Panc1 (cell line): ENCODE data around the gene PRKG1. TPM values are rescaled to one million over a fixed set of nuclear protein-coding genes. Genes with fewer than 3 reads are reported as not detected.

ENCODE experiments used
- ATAC-seq: fragments of 200-7000 bp; cut with Tn5 transposase; 2 replicates; pipeline ENCODE4 v1.9.1; 2020; ENCODE audit warnings: mild to moderate bottlenecking, moderate library complexity
- BruUV-seq: library from RNA; stranded (reverse); fragments of 400-500 nt; replicated peaks from 2 replicates; lab custom pipeline; 2021; lab: Mats Ljungman, UMichigan
- CTCF ChIA-PET: fragments of 300-600 bp; sonication (Branson Sonifier 250); formaldehyde crosslinking; loops from one replicate; lab custom pipeline; 2022; ENCODE audit warnings: antibody characterized with exemption; lab: Charles Lee
- POLR2A ChIA-PET: fragments of 300-600 bp; sonication (Branson Sonifier 250); formaldehyde crosslinking; loops from one replicate; lab custom pipeline; 2022; ENCODE audit warnings: antibody characterized with exemption; lab: Charles Lee
- DNase-seq: peaks from one replicate; pipeline ENCODE4 v3.0.0-alpha.2; 2010; ENCODE audit warnings: low read depth, low spot score
- H3K27ac ChIP-seq: 2 replicates; pipeline ENCODE4 v1.5.1; 2011; ENCODE audit warnings: mild to moderate bottlenecking, low read length, inconsistent platforms
- H3K27me3 ChIP-seq: fragments of 200-500 bp; sonication (Bioruptor generic); 2 replicates; pipeline ENCODE4 v1.6.0; 2014; ENCODE audit warnings: low read length, inconsistent platforms; ENCODE audit not compliant: control insufficient read depth, insufficient read depth
- H3K36me3 ChIP-seq: fragments of 200-500 bp; sonication (Bioruptor generic); 2 replicates; pipeline ENCODE4 v1.5.1; 2014; ENCODE audit warnings: inconsistent platforms, mild to moderate bottlenecking, low read length, moderate library complexity; ENCODE audit not compliant: control insufficient read depth, insufficient read depth
- H3K4me1 ChIP-seq: 2 replicates; pipeline ENCODE4 v1.5.1; 2011; ENCODE audit warnings: inconsistent platforms, mild to moderate bottlenecking, low read length, moderate library complexity; ENCODE audit not compliant: control insufficient read depth, insufficient read depth
- H3K4me3 ChIP-seq, 2 experiments: 2 replicates each; pipeline ENCODE4 v1.5.1; 2011 to 2012; ENCODE audit warnings: low read depth in 2 of 2, low read length in 2 of 2, mild to moderate bottlenecking in 2 of 2, inconsistent platforms in 1 of 2, moderate library complexity in 1 of 2
- H3K9me3 ChIP-seq: fragments of 200-500 bp; sonication (Bioruptor generic); 2 replicates; pipeline ENCODE4 v1.5.1; 2014; ENCODE audit warnings: low read depth, mild to moderate bottlenecking, inconsistent platforms, low read length, moderate library complexity; ENCODE audit not compliant: control insufficient read depth, insufficient read depth
- CTCF ChIP-seq: fragments of 450-650 bp; IDR thresholded peaks from 2 replicates; pipeline ENCODE4 v1.5.1; 2017; ENCODE audit warnings: mild to moderate bottlenecking
- POLR2AphosphoS5 ChIP-seq: IDR thresholded peaks from 2 replicates; pipeline ENCODE4 v1.6.1; 2012; ENCODE audit warnings: mild to moderate bottlenecking, low read depth, low read length, moderate library complexity
- REST ChIP-seq, 2 experiments: IDR thresholded peaks; 2 replicates each; pipeline ENCODE4 v1.6.1; 2011 to 2012; ENCODE audit warnings: low read depth in 2 of 2, control low read depth in 1 of 2, low read length in 1 of 2, mild to moderate bottlenecking in 1 of 2, moderate library complexity in 1 of 2; ENCODE audit not compliant: insufficient read depth in 1 of 2
- SIN3A ChIP-seq: IDR thresholded peaks from 2 replicates; pipeline ENCODE4 v1.6.1; 2012; ENCODE audit warnings: low read depth, mild to moderate bottlenecking, low read length, moderate library complexity, borderline replicate concordance; ENCODE audit not compliant: insufficient read depth
- TCF7L2 ChIP-seq: IDR thresholded peaks from 2 replicates; pipeline ENCODE4 v1.6.1; 2011; ENCODE audit warnings: mild to moderate bottlenecking, low read depth, low read length, inconsistent platforms
- in situ Hi-C: cut with HindIII; loops from 2 replicates; pipeline ENCODE4 v1.10.0; 2016; ENCODE audit warnings: low sequenced_read_pairs, low pct_unique_long_range_greater_than_20kb
- intact Hi-C: fragments of 100-400 bp; cut with micrococcal nuclease; formaldehyde crosslinking; loops from one replicate; pipeline ENCODE4 v1.10.0; 2022; ENCODE audit not compliant: unreplicated experiment
- total RNA-seq: library from RNA; stranded (reverse); gene quantifications from one replicate; pipeline ENCODE4 v1.2.1, GENCODE V29; 2021; ENCODE audit not compliant: unreplicated experiment

PRKG1 gene
- total RNA-seq, 1 experiment from 2014 or later: 0.92 TPM

- TF ChIP-seq TCF7L2: no peak
- TF ChIP-seq SIN3A: no peak
- no peak for TF ChIP-seq POLR2AphosphoS5
- no peak for TF ChIP-seq REST (IDR thresholded peaks at IDR 0.05; ENCODE audit: insufficient read depth in 1 of 2, low read depth in 2 of 2, low read length in 1 of 2)
- no peak for TF ChIP-seq CTCF
Observed at GRCh38 chr10:51696251-51696650, 622.0 kb downstream of the PRKG1 start.

GRCh38 chr10:51698473-51699063, 624.3 kb downstream of the PRKG1 start:
- H3K4me3 ChIP-seq: peak overlapping the region; percentile 98 to 99
- TF ChIP-seq POLR2AphosphoS5 (no peak), SIN3A (no peak)
- DNase-seq: no peak
- no peaks in the 10 kb centered on the region for H3K27me3 ChIP-seq
- peaks cover 17% of the 10 kb centered on the region for H3K4me1 ChIP-seq
- CTCF ChIA-PET: no interaction called here
- H3K9me3 ChIP-seq: no peaks in the 10 kb centered on the region
- POLR2A ChIA-PET: interaction anchor here (0.5 kb wide), 1 partner anchor 492 kb away, joined by 4 read pairs; no protein-coding TSS in a partner anchor
- no TSS peak for BruUV-seq
- H3K27ac ChIP-seq: peak overlapping the region; percentile 100
- no peak for ATAC-seq
- peaks cover 4% of the 10 kb centered on the region; the same call in 1 of the 2 replicates for H3K36me3 ChIP-seq
- in situ Hi-C loops: no loop called here
- intact Hi-C loops: no loop called here

More at GRCh38 chr10:51696251-51696650, 622.0 kb downstream of the PRKG1 start:
- no peak for DNase-seq
- Histone ChIP-seq H3K4me3 (no peak overlapping the region), H3K27ac (no peak overlapping the region), H3K9me3 (no peaks in the 10 kb centered on the region), H3K4me1 (peaks cover 17% of the 10 kb centered on the region), H3K36me3 (peaks cover 4% of the 10 kb centered on the region; the same call in 1 of the 2 replicates), H3K27me3 (no peaks in the 10 kb centered on the region)
- POLR2A ChIA-PET: no interaction called here
- intact Hi-C loops: no loop called here
- ATAC-seq: no peak
- in situ Hi-C loops: no loop called here
- CTCF ChIA-PET: no interaction called here
- no TSS peak for BruUV-seq

DNA sequence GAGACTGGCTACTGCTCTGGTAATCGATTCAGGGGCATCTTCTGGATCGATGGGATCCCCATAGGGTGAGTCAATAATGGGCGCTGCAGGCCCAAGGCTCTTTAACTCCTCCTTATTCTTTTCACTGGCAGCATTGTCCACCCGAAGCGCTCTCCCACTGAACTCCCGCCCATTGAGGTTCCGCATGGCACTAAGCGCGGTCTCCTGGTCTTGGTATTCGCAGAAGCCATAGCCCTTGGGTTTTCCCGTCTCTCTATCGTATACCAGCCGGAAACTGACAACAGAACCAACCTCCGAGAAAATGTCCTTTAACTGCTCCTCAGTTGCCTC, 624.8 kb downstream of the PRKG1 start:
- Histone ChIP-seq H3K27me3 (no peaks in the 10 kb centered on the region), H3K4me3 (peak overlapping the region; percentile 98 to 99), H3K36me3 (peaks cover 4% of the 10 kb centered on the region; the same call in 1 of the 2 replicates), H3K27ac (peak overlapping the region; percentile 100), H3K4me1 (peaks cover 17% of the 10 kb centered on the region), H3K9me3 (no peaks in the 10 kb centered on the region)
- in situ Hi-C loops (no loop called here), intact Hi-C loops (no loop called here)
- BruUV-seq: TSS peak; percentile 83
- DNase-seq (no peak), ATAC-seq (peak; percentile 74)
- ChIA-PET CTCF (no interaction called here), POLR2A (interaction anchor here (0.5 kb wide), 1 partner anchor 493 kb away, joined by 4 read pairs; no protein-coding TSS in a partner anchor)
- TF ChIP-seq SIN3A: no peak
- TF ChIP-seq TCF7L2: no peak
- TF ChIP-seq CTCF: no peak
- no peak for TF ChIP-seq POLR2AphosphoS5
- TF ChIP-seq REST (IDR thresholded peaks at IDR 0.05; ENCODE audit: insufficient read depth in 1 of 2, low read depth in 2 of 2, low read length in 1 of 2): no peak
